Kidney (tissue), 14 donors: ENCODE results near the gene SMURF1. TPM values are rescaled to one million over a fixed set of nuclear protein-coding genes. Genes with fewer than 3 reads are reported as not detected.

ENCODE experiments used
- DNase-seq, 5 donors: peaks; one replicate each; pipeline ENCODE4 v3.0.0-alpha.2; 2013 to 2020
- FAIRE-seq: peaks from 2 replicates; lab custom pipeline; 2012; peaks lifted over from hg19 to GRCh38; lab: Jason Lieb, UNC
- H3K27ac ChIP-seq, 2 donors: one replicate each; pipeline ENCODE4 v1.7.0; 2013; ENCODE audit warnings: low read depth in 2 of 2, low read length in 2 of 2, inconsistent platforms in 1 of 2
- H3K27me3 ChIP-seq: one replicate; pipeline ENCODE4 v1.7.1; 2013; ENCODE audit warnings: low read length, inconsistent platforms; ENCODE audit not compliant: control insufficient read depth, insufficient read depth
- H3K36me3 ChIP-seq, 3 donors: one replicate each; pipeline versions ENCODE4 v1.7.0 to v1.7.1; 2013; ENCODE audit warnings: low read length in 3 of 3, control low read depth in 1 of 3, inconsistent platforms in 1 of 3; ENCODE audit not compliant: insufficient read depth in 3 of 3, control insufficient read depth in 2 of 3
- H3K4me1 ChIP-seq, 3 donors: one replicate each; pipeline versions ENCODE4 v1.7.0 to v1.7.1; 2013; ENCODE audit warnings: low read length in 3 of 3, inconsistent platforms in 1 of 3, low read depth in 1 of 3; ENCODE audit not compliant: control insufficient read depth in 2 of 3, insufficient read depth in 2 of 3
- H3K4me3 ChIP-seq, 3 donors: one replicate each; pipeline versions ENCODE4 v1.7.0 to v1.8.1; 2013; ENCODE audit warnings: low read length in 3 of 3, control low read depth in 1 of 3, inconsistent platforms in 1 of 3
- H3K9ac ChIP-seq, 3 donors: one replicate each; pipeline versions ENCODE4 v1.7.0 to v1.7.1; 2013; ENCODE audit warnings: low read length in 3 of 3, control low read depth in 1 of 3, inconsistent platforms in 1 of 3
- H3K9me3 ChIP-seq, 3 donors: one replicate each; pipeline versions ENCODE4 v1.7.0 to v1.7.1; 2013; ENCODE audit warnings: low read length in 3 of 3, control low read depth in 1 of 3, inconsistent platforms in 1 of 3; ENCODE audit not compliant: control insufficient read depth in 2 of 3, insufficient read depth in 1 of 3
- CTCF ChIP-seq: IDR thresholded peaks from 3 replicates; pipeline ENCODE4 v1.5.1; 2012; ENCODE audit warnings: mild to moderate bottlenecking, moderate library complexity, borderline replicate concordance; ENCODE audit not compliant: insufficient read depth; ENCODE audit errors: extremely low read depth
- intact Hi-C: fragments of 100-400 bp; cut with DNase I; formaldehyde crosslinking; loops from one replicate; pipeline ENCODE4 v1.11.1; 2022
- polyA plus RNA-seq: library from polyadenylated mRNA; stranded (reverse); fragments of 350-450 nt; fragmentation: Illumina TruSeq; extraction: RNeasy Lipid Tissue Mini Kit (QIAGEN cat#74804); gene quantifications from one replicate; pipeline ENCODE4 v1.2.3, GENCODE V29; 2014; ENCODE audit warnings: low read depth, low replicate concordance; ENCODE audit not compliant: insufficient read depth
- total RNA-seq: library from RNA; stranded (reverse); fragmentation: NEBNext Ultra II Directional; extraction: Animal tissue kit (Norgen Biotek cat#: 25700); gene quantifications from one replicate; pipeline ENCODE4 v1.2.1, GENCODE V29; 2021
- donor health status: control.
- donor health status: control.
- donor health status: control.
- donor health status: control.
- donor health status: control.
- donor health status: DM: yes; HTN: yes; CAD: no.
- donor health status: Normal renal cell carcinoma (clear cell type).

The SMURF1 gene
- total and polyA plus RNA-seq, 2 donors from 2014 or later, result 6.3 to 29.8 TPM

DNA sequence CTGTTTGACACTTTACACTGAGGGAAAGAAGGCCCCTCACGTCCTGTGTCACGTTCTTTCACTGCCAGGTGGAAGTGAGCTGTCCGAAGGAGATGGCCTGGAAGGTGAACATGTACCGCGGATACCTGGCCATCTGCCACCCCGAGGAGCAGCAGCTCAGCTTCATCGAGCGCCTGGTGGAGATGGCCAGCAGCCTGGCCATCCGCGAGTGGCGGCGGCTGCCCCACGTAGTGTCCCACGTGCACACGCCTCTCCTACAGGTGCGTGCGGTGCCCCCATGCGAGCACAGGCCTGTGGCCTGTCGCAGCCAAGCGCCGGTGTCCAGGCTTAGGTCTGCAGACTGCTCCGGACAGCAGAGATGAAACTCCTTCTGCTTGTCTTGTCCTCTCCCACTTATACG, 162.2 kb downstream of the SMURF1 start:
- Histone ChIP-seq H3K9me3 (no peaks in the 10 kb centered on the region), H3K4me3 (no peak overlapping the region), H3K9ac (no peak overlapping the region), H3K36me3 (peaks cover 17 to 81% (median 60%) of the 10 kb centered on the region in 3 donors), H3K27ac (no peak overlapping the region), H3K4me1 (no peaks in the 10 kb centered on the region), H3K27me3 (no peaks in the 10 kb centered on the region)
- no peak for DNase-seq
- no peak for TF ChIP-seq CTCF
- FAIRE-seq, result no peak
- intact Hi-C loops, result no loop called here

DNA sequence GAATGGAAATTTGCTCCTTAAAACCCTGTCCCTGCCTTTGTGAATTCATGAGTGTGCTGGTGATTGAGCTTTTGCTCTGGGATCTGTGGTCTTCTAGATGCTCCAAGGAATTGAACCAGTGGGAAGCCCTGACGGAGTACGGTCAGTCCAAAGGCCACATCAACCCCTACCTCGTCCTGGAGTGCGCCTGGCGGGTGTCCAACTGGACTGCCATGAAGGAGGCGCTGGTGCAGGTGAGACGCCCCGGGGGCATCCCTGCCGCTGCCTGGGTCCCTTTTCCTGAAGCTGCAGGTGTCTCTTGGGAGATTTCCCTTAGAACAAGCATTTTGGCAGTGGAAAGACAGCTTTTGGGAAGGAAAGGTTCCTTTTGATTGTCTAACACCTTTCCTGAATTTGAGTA, 165.2 kb downstream of the SMURF1 start:
- Histone ChIP-seq H3K9ac (no peak overlapping the region), H3K27me3 (no peaks in the 10 kb centered on the region), H3K4me1 (no peaks in the 10 kb centered on the region), H3K9me3 (no peaks in the 10 kb centered on the region), H3K4me3 (no peak overlapping the region), H3K36me3 (peaks cover 9 to 81% (median 67%) of the 10 kb centered on the region in 3 donors), H3K27ac (no peak overlapping the region)
- DNase-seq, result no peak
- no peak for TF ChIP-seq CTCF
- no peak for FAIRE-seq
- intact Hi-C loops, result no loop called here

Other genes with a start within 250 kb of the SMURF1 start
- gene KPNA7, start 64.0 kb upstream of the SMURF1 start, total RNA-seq, result not detected
- gene KPNA7, start 64.0 kb upstream of the SMURF1 start, polyA plus RNA-seq, result not detected
- not detected for gene MYH16, start 128.7 kb upstream of the SMURF1 start, total RNA-seq
- not detected for gene MYH16, start 128.7 kb upstream of the SMURF1 start, polyA plus RNA-seq
- 119 TPM for gene ARPC1A, start 181.8 kb upstream of the SMURF1 start, total RNA-seq
- gene ARPC1A, start 181.8 kb upstream of the SMURF1 start, polyA plus RNA-seq, result 117 TPM
- 216 TPM for gene ARPC1B, start 230.6 kb upstream of the SMURF1 start, total RNA-seq
- gene ARPC1B, start 230.6 kb upstream of the SMURF1 start, polyA plus RNA-seq, result 74.1 TPM